Natural killer cell (primary cell): ENCODE measurements around the gene KANSL1. TPM values are rescaled to one million over a fixed set of nuclear protein-coding genes. Genes with fewer than 3 reads are reported as not detected.

Source experiments
- ATAC-seq, 3 donors: fragments of 150-1000 bp in 2 of 3; fragments of 200-7000 bp in 1 of 3; cut with Tn5 transposase; 1 replicate in 1 of 3; 2 replicates in 2 of 3; pipeline ENCODE4 v1.10.0; 2021; ENCODE audit warnings: mild to moderate bottlenecking in 2 of 3, moderate library complexity in 2 of 3
- DNase-seq, 2 donors: peaks; one replicate each; pipeline versions ENCODE4 v3.0.0 to v3.0.0-alpha.2; 2013 to 2021; ENCODE audit warnings: mixed read lengths in 1 of 2
- H3K27ac ChIP-seq: one replicate; pipeline ENCODE4 v1.5.1; 2013; ENCODE audit warnings: mild to moderate bottlenecking, low read length
- H3K27me3 ChIP-seq: one replicate; pipeline ENCODE4 v1.6.1; 2013; ENCODE audit warnings: low read length; ENCODE audit not compliant: control insufficient read depth, insufficient read depth
- H3K36me3 ChIP-seq: one replicate; pipeline ENCODE4 v1.6.1; 2013; ENCODE audit warnings: low read length; ENCODE audit not compliant: control insufficient read depth, insufficient read depth
- H3K4me1 ChIP-seq: one replicate; pipeline ENCODE4 v1.6.1; 2013; ENCODE audit warnings: low read length; ENCODE audit not compliant: control insufficient read depth, insufficient read depth
- H3K4me3 ChIP-seq: one replicate; pipeline ENCODE4 v1.5.1; 2013; ENCODE audit warnings: low read length
- H3K9me3 ChIP-seq: one replicate; pipeline ENCODE4 v1.6.1; 2013; ENCODE audit warnings: low read length; ENCODE audit not compliant: control insufficient read depth, insufficient read depth
- H3K27ac Mint-ChIP-seq, 2 donors: one replicate each; pipeline ENCODE4 v1.8.0; 2022; ENCODE audit warnings: mild to moderate bottlenecking in 2 of 2, mixed read lengths in 2 of 2, moderate library complexity in 1 of 2
- H3K27me3 Mint-ChIP-seq, 2 donors: one replicate each; pipeline ENCODE4 v1.8.0; 2022; ENCODE audit warnings: low read depth in 2 of 2, mixed read lengths in 2 of 2
- H3K36me3 Mint-ChIP-seq: one replicate; pipeline ENCODE4 v1.8.0; 2022; ENCODE audit warnings: mixed read lengths
- H3K4me1 Mint-ChIP-seq, 2 donors: one replicate each; pipeline ENCODE4 v1.8.0; 2022; ENCODE audit warnings: mixed read lengths in 2 of 2
- H3K4me3 Mint-ChIP-seq: one replicate; pipeline ENCODE4 v1.8.0; 2022; ENCODE audit warnings: mild to moderate bottlenecking, moderate library complexity, mixed read lengths
- H3K9me3 Mint-ChIP-seq, 2 donors: one replicate each; pipeline ENCODE4 v1.8.0; 2022; ENCODE audit warnings: mixed read lengths in 2 of 2
- CTCF ChIP-seq: fragments of 200-600 bp; IDR thresholded peaks from one replicate; pipeline ENCODE4 v1.8.0; 2022; ENCODE audit warnings: antibody characterized with exemption
- WGBS: methylation state at CpG from one replicate; pipeline ENCODE4 v1.1.7; 2013; ENCODE audit warnings: missing lambda C conversion rate; ENCODE audit not compliant: insufficient coverage; 5-methylcytosine and 5-hydroxymethylcytosine counted together
- intact Hi-C: fragments of 100-400 bp; cut with micrococcal nuclease; formaldehyde crosslinking; loops from one replicate; pipeline ENCODE4 v1.14.2; 2022
- total RNA-seq, 4 donors: library from RNA; stranded (reverse); fragments of 120-200 nt in 1 of 4; gene quantifications; one replicate each; pipeline versions ENCODE4 v1.2.3 to v1.2.4, GENCODE V29; 2013 to 2022

KANSL1 gene
- total RNA-seq, 3 donors from 2014 or later (not counting 1 experiment from before 2014, with no cell fraction given) = 202 to 240 (median 220) TPM

GRCh38 chr17:45997166-45997565 is 196.1 kb downstream of the KANSL1 start:
- Mint-ChIP-seq H3K4me1 (peaks cover 2 to 6% of the 10 kb centered on the region in 2 donors), H3K27me3 (no peaks in the 10 kb centered on the region), H3K4me3 (no peak overlapping the region), H3K36me3 (no peaks in the 10 kb centered on the region), H3K27ac (no peak overlapping the region), H3K9me3 (no peaks in the 10 kb centered on the region)
- 86% methylated on average over 13 of the region's 13 CpGs for WGBS
- Histone ChIP-seq H3K4me1 (no peaks in the 10 kb centered on the region), H3K36me3 (no peaks in the 10 kb centered on the region), H3K9me3 (no peaks in the 10 kb centered on the region), H3K4me3 (no peak overlapping the region), H3K27ac (no peak overlapping the region), H3K27me3 (no peaks in the 10 kb centered on the region)
- intact Hi-C loops = no loop called here
- ATAC-seq (no peak), DNase-seq (no peak)
- TF ChIP-seq CTCF = no peak

GRCh38 chr17:45996282-45996937 is 196.8 kb downstream of the KANSL1 start:
- DNase-seq (no peak), ATAC-seq (no peak)
- no peaks in the 10 kb centered on the region for H3K36me3 Mint-ChIP-seq
- Histone ChIP-seq H3K4me1 (no peaks in the 10 kb centered on the region), H3K27ac (no peak overlapping the region), H3K4me3 (no peak overlapping the region), H3K36me3 (no peaks in the 10 kb centered on the region), H3K9me3 (no peaks in the 10 kb centered on the region), H3K27me3 (no peaks in the 10 kb centered on the region)
- H3K27ac Mint-ChIP-seq = no peak overlapping the region
- TF ChIP-seq CTCF = no peak
- intact Hi-C loops = no loop called here
- H3K4me1 Mint-ChIP-seq = no peaks in the 10 kb centered on the region
- no peaks in the 10 kb centered on the region for H3K27me3 Mint-ChIP-seq
- no peaks in the 10 kb centered on the region for H3K9me3 Mint-ChIP-seq
- WGBS = 84% methylated on average over 31 of the region's 31 CpGs
- H3K4me3 Mint-ChIP-seq = no peak overlapping the region

GRCh38 chr17:45995627-45996270 is 197.5 kb downstream of the KANSL1 start:
- Histone ChIP-seq H3K27me3 (no peaks in the 10 kb centered on the region), H3K9me3 (no peaks in the 10 kb centered on the region), H3K36me3 (no peaks in the 10 kb centered on the region), H3K4me1 (no peaks in the 10 kb centered on the region), H3K27ac (no peak overlapping the region), H3K4me3 (no peak overlapping the region)
- H3K27me3 Mint-ChIP-seq = no peaks in the 10 kb centered on the region
- 86% methylated on average over 14 of the region's 14 CpGs for WGBS
- intact Hi-C loops = no loop called here
- ATAC-seq (no peak), DNase-seq (no peak)
- H3K9me3 Mint-ChIP-seq = no peaks in the 10 kb centered on the region
- H3K36me3 Mint-ChIP-seq = no peaks in the 10 kb centered on the region
- H3K4me1 Mint-ChIP-seq = no peaks in the 10 kb centered on the region
- no peak overlapping the region for H3K27ac Mint-ChIP-seq
- no peak for TF ChIP-seq CTCF
- no peak overlapping the region for H3K4me3 Mint-ChIP-seq
